NCI-H2196 (cell line): ENCODE results near the gene HDAC10.

Experiments used
- DNase-seq: peaks from one replicate; lab custom pipeline; 2025; ENCODE audit not compliant: unreplicated experiment; lab: John Stamatoyannopoulos, UW

The HDAC10 gene

DNA sequence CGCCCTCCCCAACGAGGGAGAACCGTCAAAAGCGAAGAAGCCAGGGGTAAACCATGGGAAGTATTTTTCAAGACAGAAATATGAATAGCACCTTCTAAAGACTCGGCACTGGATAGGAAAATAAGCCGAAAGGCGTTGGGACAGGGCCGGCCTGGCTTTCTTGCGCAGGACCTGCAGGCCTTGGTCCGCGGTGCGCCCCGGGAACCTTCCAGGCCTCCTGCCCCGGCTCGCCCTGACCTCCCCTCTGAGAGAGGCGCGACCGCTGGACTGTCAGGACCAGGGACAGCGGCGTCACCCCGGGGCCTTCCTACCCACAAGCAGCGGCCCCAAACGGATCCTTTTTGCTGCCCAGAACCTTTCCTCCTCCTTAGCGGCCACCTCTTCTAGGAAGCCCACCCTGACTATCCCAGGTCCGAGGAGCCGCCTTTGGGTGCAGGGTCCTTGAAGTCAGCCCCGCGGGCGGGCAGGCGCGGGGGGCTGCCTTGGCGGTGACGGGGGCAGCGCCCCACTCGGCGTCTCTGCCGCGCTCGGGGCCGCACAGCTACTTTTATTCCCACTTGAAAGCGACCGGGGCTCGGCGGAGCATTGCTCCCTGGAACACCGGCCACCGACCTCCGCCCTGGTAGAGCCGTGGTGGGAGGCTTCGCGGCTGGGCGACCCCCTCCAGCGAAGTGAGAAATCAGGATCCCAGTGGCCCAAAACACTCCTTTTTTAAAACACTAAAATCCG lies 19.8 kb upstream of the HDAC10 start:
- DNase-seq, result no peak

DNA sequence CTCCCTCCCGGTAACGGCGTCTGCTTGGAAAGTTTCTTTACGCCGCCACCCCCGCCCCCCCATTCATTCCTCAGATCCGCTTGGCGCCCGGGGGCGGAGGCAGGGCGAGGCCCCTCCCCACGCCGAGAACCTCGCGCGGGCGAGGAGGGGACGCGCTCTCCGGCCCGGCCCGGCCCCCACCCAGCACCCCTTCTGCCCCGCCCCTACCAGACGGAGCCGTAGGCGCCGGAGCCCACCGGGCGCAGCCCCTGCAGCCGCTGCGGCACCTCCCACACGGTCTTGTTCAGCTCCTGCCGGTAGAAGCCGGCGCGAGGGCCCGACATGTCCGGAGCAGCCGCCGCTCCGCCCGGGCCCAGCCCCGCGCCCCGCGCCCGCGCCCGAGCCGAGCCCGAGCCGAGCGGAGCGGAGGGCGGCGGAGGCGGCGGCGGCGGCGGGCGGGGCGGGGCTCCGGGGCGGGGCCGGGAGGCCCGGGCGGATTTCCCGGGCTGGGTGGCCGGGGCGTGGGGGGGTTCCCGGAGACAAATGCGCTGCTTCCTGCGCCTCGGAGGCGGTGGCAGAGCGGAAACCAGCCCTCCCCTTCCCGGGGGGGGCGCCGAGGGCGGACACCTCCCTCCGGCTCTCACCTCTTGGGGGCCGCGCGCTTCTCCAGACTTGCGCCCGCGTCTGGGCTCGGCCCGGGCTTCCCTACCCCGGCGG lies 19.1 kb upstream of the HDAC10 start, which contains the start of gene MAPK11:
TSS of gene MAPK11 (minus strand) at position 411 of the 696 bp plus-strand sequence. CDS start at position 323, 88 bp downstream.
- peak; percentile 48 for DNase-seq

DNA sequence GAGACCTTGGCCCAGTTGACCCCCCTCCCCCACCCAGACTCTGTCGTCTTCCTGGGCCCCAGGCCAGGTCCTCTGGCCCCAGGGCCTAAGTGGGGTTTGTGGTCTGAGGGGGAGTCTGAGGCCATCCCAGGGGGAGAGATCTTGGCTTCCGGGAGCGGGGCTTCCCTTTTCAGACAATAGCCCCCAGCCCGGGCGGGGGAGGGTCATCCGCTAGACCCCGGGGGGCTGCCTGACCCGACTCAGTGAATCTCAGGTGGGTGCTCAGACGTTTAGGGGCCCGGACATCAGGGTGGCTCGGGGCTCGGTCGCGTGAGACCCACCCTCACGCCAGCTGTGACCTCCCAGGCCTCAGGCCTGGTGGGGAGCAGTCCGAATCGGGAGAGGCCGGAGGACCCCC lies 18.5 kb upstream of the HDAC10 start:
- no peak for DNase-seq

DNA sequence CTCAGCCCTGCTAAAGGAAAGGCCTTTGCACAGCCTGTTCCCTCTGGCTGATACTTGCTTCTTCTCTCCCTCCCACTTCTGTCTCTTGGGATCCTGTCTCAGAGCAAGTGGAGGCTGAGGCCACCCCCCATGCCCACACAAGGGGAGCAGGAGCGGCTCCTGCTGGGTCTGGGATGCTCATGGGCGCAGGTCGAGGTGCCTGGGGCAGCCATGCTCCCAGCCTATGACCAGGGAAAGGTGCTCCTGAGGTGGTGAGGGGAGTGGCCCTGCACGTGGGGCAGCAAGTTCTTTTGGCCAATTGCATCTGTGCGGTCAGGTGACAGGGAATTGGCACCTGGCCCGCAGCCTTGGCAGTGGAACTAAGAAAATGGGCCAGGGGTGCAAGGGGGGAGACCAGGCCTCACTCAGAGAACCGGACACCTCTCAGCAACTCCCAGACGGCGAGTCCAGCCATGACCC lies 17.6 kb upstream of the HDAC10 start:
- DNase-seq, result peak; percentile 70

DNA sequence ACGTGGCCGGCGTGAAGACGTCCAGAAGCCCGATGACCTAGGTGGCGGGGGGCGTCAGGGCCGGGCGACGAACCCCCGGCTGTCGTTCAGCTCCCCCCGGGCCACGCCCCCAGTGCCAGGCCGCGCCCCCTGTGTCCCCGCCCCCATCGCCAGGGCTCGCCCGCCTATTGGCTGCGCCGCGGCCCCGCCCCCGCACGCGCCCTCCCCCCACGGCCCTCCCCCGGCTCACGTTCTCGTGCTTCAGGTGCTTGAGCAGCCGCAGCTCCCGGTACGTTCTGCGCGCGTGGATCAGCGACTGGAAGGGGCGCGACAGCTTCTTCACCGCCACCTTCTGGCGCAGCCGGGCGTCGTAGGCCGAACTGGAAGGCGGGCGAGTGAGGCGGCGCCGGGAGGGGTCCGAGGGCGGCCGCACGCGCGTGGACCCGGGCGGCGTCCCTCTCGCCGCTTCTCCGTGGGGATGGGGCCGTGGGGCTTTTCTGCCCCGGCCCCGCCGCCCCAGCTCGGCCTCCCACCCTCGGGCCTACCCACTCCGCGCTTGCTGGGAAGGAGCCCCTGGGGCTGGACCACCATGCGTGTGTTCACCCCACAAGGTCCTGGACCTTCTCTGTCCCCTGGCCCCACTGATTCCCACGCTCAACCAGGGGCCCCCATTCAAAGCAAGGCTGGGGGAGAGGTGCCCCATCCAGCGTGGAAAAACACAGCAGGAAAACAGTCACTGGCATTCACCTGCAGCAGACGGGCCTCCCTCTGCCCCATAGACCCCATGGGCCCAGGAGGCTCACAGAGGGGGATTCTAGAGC lies 16.7 kb upstream of the HDAC10 start:
- no peak for DNase-seq

DNA sequence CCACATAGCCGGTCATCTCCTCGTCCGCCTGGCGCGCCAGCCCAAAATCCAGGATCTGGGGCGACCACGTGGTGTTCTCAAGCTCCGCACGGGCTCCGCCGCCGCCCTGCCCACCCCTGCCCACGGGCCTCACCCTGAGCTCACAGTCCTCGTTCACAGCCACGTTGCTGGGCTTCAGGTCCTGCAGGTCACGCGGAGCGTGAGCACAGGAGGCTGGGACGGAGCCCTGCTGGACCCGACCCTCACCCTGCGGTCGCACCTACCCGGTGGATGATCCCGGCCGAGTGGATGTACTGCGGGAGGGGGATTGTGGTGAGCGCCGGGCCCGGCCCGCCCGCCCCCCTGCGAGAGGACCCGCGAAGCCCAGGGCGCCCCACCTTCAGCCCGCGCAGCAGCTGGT lies 15.9 kb upstream of the HDAC10 start:
- no peak for DNase-seq

DNA sequence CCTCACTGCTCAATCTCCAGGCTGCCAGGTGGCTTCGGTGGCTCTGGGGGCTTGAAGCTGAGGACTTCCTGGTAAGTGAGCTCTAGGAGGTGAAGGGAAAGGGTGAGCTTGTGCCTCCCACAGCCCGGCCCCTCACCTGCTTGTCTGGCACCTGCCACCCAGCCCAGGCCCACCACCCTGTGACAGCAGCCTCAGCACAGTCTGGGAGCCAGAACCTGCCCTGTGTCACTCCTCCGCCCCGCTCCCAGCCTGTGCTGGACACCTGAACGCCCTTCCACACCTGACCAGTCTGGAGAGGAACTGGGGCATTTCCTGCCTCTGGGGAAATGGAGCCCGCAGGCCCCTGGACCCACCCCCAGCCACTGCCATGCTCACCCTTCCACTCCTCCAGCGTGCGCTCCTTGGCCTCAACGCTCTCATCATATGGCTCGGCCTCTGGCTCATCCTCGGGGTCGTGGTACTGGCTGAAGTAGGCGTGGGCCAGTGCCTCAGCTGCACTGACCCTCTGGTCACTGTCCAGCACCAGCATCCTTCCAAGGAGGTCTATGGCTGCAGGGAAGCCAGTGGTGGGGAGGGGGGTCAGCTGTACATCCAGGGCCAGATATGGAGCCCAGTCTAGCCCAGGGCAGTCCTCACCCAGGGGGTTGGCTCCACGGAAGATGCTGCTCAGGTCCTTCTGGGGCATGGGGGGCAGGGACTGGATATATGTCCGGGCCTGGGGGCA lies 14.0 kb upstream of the HDAC10 start:
- DNase-seq, result no peak

DNA sequence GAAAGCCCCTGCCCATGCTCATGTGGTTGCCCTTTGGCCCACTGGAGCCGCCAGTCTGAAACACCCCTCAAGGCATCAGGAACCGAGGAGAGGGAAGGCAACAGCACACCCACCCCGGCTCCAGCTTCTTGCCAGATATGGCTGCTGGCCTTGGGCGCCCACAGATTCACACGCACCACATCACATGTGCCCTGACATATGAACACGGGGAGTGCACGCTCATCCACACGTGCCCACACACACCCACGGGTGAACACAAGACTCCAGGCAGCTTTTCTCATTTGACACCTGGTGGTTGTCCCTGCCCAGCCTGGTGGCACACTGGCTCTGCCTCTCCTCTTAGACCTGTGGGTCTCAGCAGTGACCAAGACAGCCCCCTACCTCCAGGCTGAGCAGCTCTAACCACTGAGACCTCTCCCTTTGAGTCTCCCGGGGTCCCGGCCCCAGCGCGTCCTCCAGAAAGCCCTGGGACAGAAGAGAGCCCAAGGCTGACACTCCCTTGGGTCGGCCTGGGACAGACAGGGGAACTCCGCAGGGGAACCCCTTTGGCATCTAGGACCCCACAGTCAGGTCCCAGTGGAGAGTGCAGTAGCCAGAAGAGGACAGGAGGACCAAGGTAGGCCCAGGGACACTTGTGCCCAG lies 13.2 kb upstream of the HDAC10 start:
- DNase-seq, result no peak

DNA sequence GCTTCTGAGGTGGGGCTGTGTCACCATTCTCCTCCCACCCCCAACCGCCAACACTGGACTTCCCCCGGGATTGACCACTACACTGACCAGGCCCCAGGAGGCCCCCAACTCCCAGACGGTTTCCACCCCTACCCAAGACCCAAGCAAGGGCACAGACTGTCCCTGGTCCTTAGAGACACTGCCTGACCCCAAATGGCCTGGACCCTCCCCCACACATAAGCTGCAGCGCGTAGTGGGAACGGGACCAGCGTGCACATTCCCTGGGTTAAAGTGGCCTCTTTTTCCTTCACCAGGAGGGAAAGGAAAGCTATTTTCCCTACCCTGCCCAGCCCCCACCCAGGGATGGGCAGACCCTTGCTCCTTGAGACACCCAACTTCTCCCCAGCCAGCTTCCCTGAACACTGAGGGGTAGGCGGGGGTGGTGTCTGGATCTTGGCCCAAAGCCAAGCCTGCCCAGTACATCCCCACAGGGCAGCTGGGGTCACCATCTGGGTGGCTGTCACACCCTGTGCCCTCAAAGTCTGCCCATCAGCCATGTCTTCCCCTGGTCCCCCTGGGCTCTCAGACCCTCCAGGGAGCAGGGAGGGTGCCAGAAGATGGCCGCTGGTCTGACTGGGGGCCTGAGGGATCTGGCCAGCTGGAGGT lies 12.0 kb upstream of the HDAC10 start:
- DNase-seq, result no peak

DNA sequence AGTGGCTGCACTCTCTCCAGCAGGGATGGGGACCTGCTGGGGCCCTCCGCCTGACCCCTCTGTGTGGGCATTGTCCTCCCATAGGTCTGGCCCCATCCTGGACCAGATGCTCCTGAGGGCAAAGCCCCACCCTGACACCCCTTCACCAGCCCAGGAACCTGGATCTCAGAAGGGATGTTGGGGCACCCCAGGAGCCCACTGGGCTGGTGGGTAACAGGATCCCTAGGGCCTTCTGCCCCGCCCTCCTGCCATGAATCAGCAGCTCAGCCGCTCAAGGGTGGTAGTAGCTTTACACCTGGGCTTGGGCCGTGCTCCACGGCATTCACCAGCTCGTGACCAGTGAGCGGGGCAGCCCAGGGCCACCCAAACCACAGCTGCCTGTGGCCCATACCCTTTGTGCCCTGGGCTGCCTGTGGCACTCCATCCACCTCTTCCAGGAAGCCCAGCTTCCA lies 11.4 kb upstream of the HDAC10 start:
- DNase-seq, result no peak

DNA sequence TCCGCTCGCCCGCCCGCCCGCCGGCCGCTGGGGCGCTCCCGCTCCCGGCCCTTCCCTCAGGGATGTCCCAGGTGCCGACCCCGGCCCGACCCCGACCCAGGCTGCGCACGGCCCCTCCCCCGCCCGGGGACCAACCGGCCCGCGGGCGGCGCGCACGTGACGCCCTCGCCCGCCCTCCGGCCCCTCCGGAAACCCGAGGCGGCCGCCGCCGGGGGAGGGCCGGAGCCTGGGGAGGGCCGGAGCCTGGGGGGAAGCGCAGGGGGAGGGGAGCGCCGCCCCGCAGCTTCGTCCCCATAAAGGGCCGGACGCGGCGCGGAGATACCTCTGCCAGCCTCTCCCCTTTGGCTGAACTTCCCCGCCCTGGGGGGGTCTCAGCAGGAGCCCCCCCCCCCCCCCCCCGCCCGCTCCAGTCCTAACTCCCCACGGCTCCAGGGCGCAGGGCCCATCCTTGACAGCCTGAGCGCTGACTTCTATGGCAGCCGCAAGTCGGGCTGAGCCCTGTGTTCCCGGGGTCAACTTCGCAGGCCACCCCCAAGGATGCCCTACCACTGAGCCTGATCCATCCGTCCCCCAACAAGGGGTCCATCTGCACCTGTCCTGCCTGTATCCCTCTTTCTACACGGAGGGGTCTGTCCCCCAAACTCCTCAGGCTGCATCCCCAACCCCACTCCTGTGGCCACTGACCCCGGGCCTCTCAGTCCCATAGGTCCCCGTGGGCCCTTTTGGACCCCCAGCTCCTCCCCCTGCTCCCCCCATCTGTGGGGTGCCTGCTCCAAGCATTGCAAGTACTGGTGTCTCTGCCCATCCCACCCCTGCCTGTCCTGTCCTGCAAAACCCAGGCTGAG lies 10.8 kb upstream of the HDAC10 start, which contains the start of gene MAPK12:
TSS of gene MAPK12 (minus strand) at position 69 of the 845 bp plus-strand sequence. CDS start 174 bp downstream, outside the sequence.
- DNase-seq, result no peak

DNA sequence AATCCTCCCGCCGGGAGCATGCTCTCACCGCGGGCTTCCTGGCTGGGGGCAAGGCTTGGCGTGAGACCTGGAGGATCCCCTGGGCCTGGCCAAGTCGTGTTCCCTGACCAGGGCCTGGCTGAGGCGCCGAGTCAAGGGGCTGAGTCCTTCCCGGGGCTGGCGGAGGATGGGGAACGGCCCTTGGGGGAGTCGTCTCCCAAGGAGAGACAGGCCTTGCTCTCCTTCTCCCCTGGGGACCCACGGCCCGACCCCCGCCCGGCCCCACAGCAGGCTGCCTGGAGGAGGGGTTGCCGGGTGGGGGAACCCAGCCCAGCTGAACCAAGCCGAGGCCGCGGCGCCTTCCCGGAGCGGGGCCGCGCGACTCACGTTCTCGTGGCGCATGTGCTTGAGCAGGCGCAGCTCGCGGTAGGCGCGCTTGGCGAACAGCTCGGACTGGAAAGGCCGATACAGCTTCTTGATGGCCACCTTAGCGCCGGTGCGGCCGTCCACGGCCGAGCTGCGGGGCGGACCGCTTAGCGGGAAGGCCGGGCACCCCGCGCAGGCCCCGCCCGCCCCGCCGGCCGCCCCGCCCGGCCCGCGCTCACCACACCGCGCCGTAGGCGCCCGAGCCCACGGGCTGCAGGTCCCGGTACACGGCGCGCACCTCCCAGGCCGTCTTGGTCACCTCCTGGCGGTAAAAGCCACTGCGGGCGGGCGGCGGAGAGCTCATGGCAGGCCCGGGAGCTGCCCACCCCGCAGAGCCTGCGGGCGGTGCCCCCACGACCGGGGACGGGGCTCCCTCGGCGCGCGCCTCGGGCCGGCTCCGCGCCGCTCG lies 9.9 kb upstream of the HDAC10 start:
- peak; percentile 17 for DNase-seq

DNA sequence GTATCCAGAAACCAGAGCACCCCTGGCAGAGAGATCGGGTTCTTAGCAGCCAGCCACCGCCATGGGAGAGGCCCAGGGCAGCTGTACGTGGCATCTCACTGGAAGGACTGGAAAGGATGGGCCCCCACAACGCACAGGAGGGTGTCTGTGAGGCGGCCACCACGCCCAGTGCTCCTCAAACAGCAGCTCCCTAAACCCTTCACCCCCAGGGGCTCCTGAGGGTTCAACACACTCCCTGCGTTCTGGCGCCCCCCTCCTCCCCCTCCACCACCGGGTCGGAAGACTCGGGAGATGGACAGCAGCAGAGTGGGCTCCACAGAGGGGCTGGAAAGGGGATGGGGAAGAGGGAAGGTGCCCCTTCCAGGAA lies 9.4 kb upstream of the HDAC10 start:
- DNase-seq, result no peak

DNA sequence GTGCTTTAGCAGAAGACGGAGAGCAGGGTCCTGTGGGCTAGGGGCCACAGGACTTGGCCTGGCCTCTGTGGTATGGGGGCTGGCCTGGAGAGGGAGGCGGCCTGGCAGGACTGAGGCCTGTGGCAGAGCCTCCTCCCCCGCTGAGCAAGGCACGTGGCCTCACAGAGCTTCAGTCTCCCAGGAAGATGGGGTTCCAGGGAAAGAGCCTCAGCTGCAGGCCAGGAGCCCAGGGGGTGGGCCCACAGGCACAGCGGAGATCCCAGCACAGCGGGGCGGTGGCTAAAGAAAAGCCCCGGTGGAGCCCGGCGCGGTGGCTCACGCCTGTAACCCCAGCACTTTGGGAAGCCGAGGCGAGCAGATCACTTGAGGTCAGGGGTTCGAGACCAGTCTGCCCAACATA lies 8.2 kb upstream of the HDAC10 start:
- no peak for DNase-seq

DNA sequence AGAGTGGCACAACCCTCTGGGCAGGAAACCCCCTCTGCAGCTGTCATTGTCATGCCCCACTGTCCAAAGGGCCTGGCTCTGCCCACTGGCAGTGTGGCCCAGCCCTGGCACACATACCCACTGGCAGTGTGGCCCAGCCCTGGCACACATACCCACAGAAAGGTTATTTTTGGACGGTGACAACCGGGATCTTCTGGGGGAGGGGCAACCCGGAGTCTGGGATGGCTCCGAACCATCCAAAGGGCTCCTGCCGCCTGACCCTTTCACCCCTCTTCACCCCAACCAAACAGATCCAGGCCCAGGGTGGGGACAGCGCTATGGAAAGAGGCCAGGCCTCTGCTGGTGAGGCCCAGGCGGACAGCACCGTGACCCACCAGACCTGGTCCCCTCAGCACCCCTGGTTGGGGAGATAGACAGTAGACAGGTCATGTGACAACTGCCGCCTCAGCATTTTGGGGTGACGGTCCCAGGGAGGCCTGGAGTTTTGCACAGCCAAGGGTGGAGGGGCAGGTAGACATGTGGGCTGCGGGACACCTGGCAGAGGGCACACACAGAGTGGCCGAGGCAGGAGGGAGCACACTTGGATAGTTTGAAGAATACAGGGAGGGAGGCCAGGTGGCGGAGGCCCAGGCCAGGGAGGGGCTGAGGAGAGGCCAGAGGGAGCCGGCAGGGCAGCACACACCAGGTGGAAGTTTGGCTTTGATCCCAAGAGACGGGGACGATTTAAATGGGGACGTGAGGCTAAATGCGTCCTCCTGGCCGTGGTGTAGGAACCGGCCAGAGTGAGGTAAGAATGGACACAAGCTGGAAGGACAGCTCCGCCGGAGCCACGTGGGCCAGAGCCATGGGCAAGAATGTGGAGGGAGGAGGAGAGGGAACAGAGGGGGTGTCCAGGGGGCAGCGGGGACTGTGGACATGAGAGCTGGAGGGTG lies 7.6 kb upstream of the HDAC10 start:
- no peak for DNase-seq

DNA sequence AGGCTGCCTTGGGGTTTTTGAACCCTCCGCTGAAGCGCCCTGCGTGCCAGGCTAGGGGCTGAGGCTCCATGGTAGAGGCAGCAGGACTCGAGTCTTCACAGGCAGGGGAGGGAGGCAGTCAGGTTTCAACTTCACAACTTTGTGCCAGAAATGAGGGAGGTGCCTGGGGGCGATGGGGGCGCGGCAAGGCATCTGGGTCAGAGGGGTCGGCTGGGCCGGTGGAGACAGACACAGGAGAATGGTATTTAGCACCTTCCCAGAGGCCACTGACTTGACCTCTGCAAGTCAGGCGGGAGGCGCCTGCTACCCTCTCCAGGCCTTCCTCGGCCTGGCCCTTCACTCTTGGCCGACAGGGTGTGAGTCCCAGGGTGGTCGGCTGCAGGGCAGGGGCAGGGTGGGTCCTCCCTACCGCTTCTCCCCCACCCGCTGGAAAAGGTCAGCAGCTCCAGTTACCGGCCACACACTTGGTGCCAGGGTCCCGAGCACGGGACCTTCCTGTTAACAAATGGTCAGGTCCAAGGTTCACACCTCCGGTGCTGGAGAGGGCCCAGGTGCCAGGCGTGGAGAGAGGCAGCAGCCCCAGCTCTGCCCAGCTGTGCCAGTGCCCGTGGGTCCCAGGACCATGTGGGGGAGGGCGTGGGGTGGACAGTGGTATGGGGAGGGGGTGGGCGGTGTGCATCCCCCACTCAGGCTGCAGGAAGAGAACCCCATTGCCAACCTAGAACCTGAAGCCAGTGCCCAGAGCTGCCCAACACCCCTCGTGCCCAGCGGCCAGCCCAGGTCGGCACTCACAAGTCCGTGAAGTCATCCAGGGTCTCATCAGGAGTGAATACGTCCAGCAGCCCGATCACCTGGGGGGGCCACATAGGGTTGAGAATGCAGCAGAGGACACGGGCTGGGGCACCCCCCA lies 6.6 kb upstream of the HDAC10 start:
- no peak for DNase-seq
